HepG2 (cell line): Measurements from ENCODE around the gene CROCC. TPM values are rescaled to one million over a fixed set of nuclear protein-coding genes. Genes with fewer than 3 reads are reported as not detected.
A peak's percentile ranks its signal among the peaks of the same experiment; 100 is the strongest.

Experiments used
- ATAC-seq: fragments of 200-7000 bp; cut with Tn5 transposase; 3 replicates; pipeline ENCODE4 v1.9.1; 2020; ENCODE audit warnings: mild to moderate bottlenecking, moderate library complexity
- BruUV-seq: library from RNA; stranded (reverse); fragments of 400-500 nt; replicated peaks from 2 replicates; lab custom pipeline; 2021; lab: Mats Ljungman, UMichigan
- CTCF ChIA-PET: fragments of 300-600 bp; formaldehyde crosslinking; extraction: SDS; loops from one replicate; lab custom pipeline; 2021; ENCODE audit warnings: low total read pairs, inconsistent platforms, low intra/inter-chr PET ratio; lab: Yijun Ruan, JAX
- POLR2A ChIA-PET: fragments of 350-600 bp; sonication (Branson Sonifier 250); formaldehyde crosslinking; loops from one replicate; lab custom pipeline; 2020; ENCODE audit warnings: antibody characterized with exemption, inconsistent platforms; lab: Yijun Ruan, JAX
- DNase-seq: peaks from one replicate; pipeline ENCODE4 v3.0.0-alpha.2; 2015; ENCODE audit warnings: low spot score
- FAIRE-seq: peaks from 3 replicates; lab custom pipeline; 2011; peaks lifted over from hg19 to GRCh38; lab: Jason Lieb, UNC
- H2AFZ ChIP-seq: one replicate; pipeline ENCODE4 v1.6.1; 2011; ENCODE audit warnings: low read length, inconsistent platforms
- H3K27ac ChIP-seq: fragments of 300-600 bp; 3 replicates; pipeline ENCODE4 v1.8.0; 2011; ENCODE audit warnings: mixed run types, mild to moderate bottlenecking, mixed read lengths, low read length, inconsistent platforms; ENCODE audit not compliant: insufficient read depth; ENCODE audit errors: extremely low read length
- H3K27me3 ChIP-seq, 2 experiments: fragments of 200-600 bp in 1 of 2; 2 replicates in 1 of 2; 3 replicates in 1 of 2; pipeline versions ENCODE4 v1.6.0 to v1.8.0; 2011; ENCODE audit warnings: low read length in 2 of 2, mild to moderate bottlenecking in 2 of 2, moderate library complexity in 2 of 2, inconsistent platforms in 1 of 2; ENCODE audit not compliant: insufficient read depth in 2 of 2, control insufficient read depth in 1 of 2
- H3K36me3 ChIP-seq, 2 experiments: fragments of 200-600 bp in 1 of 2; replicated peaks in 1 of 2; 2 replicates in 1 of 2; 3 replicates in 1 of 2; pipeline versions ENCODE4 v1.5.1 to v1.8.0; 2011; ENCODE audit warnings: low read length in 2 of 2, inconsistent platforms in 1 of 2; ENCODE audit not compliant: insufficient read depth in 2 of 2, control insufficient read depth in 1 of 2
- H3K4me1 ChIP-seq: 2 replicates; pipeline ENCODE4 v1.5.1; 2012; ENCODE audit warnings: low read length, inconsistent platforms; ENCODE audit not compliant: insufficient read depth
- H3K4me2 ChIP-seq: 2 replicates; pipeline ENCODE4 v1.6.0; 2011; ENCODE audit warnings: low read depth, low read length, inconsistent platforms
- H3K4me3 ChIP-seq, 3 experiments: fragments of 200-600 bp in 1 of 3; sonication (generic), shearing (Covaris generic) in 1 of 3; replicated peaks in 1 of 3; 2 replicates each; pipeline ENCODE4 v1.5.1; 2011 to 2016; ENCODE audit warnings: low read length in 3 of 3, inconsistent platforms in 2 of 3, low read depth in 2 of 3, mild to moderate bottlenecking in 2 of 3, control low read depth in 1 of 3, mixed read lengths in 1 of 3; ENCODE audit not compliant: insufficient read depth in 1 of 3
- H3K79me2 ChIP-seq: one replicate; pipeline ENCODE4 v1.6.1; 2011; ENCODE audit warnings: low read length, inconsistent platforms; ENCODE audit not compliant: insufficient read depth
- H3K9ac ChIP-seq: 2 replicates; pipeline ENCODE4 v1.6.0; 2011; ENCODE audit warnings: mild to moderate bottlenecking, low read depth, low read length, inconsistent platforms; ENCODE audit not compliant: insufficient read depth
- H3K9me3 ChIP-seq: 2 replicates; pipeline ENCODE4 v1.5.1; 2012; ENCODE audit warnings: mild to moderate bottlenecking, low read length
- H4K20me1 ChIP-seq: 2 replicates; pipeline ENCODE4 v1.6.0; 2011; ENCODE audit warnings: inconsistent platforms, mild to moderate bottlenecking, low read length, moderate library complexity; ENCODE audit not compliant: insufficient read depth
- EZH2 ChIP-seq: conservative IDR thresholded peaks from 2 replicates; pipeline ENCODE4 v1.6.1; 2012; ENCODE audit warnings: mild to moderate bottlenecking, low read depth, low read length, moderate library complexity
- HNF1B ChIP-seq: sonication (generic); formaldehyde crosslinking; IDR thresholded peaks from 2 replicates; pipeline ENCODE4 v1.5.1; 2020; ENCODE audit warnings: mild to moderate bottlenecking, moderate library complexity, missing genetic modification reagents
- ZNF629 ChIP-seq: sonication (generic); formaldehyde crosslinking; conservative IDR thresholded peaks from 2 replicates; pipeline ENCODE4 v1.5.0; 2020; ENCODE audit warnings: missing genetic modification reagents
- WGBS: methylation state at CpG from one replicate; pipeline ENCODE4 v1.1.6; 2017; ENCODE audit warnings: low lambda C conversion rate; 5-methylcytosine and 5-hydroxymethylcytosine counted together
- in situ Hi-C: cut with HindIII; loops from 2 replicates; pipeline ENCODE4 v1.10.0; 2017; ENCODE audit warnings: low pct_unique_long_range_greater_than_20kb; ENCODE audit not compliant: extremely low pct_ligation_motif_present
- intact Hi-C: fragments of 100-400 bp; cut with micrococcal nuclease; formaldehyde crosslinking; loops from one replicate; pipeline ENCODE4 v1.10.0; 2022; ENCODE audit not compliant: unreplicated experiment
- polyA plus RNA-seq, 8 experiments: library from polyadenylated mRNA; depleted of rRNA in 3 of 8; stranded (reverse) in 7 of 8; unstranded in 1 of 8; fragments of >200 nt; fragmentation: Illumina TruSeq in 4 of 8; extraction: Trizol in 4 of 8; gene quantifications; 2 replicates each; pipeline versions ENCODE4 v1.2.1 to v1.2.3, GENCODE V29; 2011 to 2016; ENCODE audit warnings: low read depth in 4 of 8, missing spikeins in 1 of 8, mixed read lengths in 1 of 8; ENCODE audit not compliant: insufficient read depth in 1 of 8
- total RNA-seq, 5 experiments: library from RNA; depleted of rRNA; stranded (reverse); fragments of >200 nt; fragmentation: Illumina TruSeq; extraction: Trizol; gene quantifications; 2 replicates each; pipeline ENCODE4 v1.2.3, GENCODE V29; 2016; ENCODE audit warnings: low read depth in 1 of 5
- TF ChIP-seq, protein P1 (sequence below): sonication (generic); formaldehyde crosslinking; IDR thresholded peaks from 2 replicates; pipeline ENCODE4 v1.5.0; 2020; ENCODE audit warnings: missing genetic modification reagents, mild to moderate bottlenecking, borderline replicate concordance
- TF ChIP-seq, protein P2 (sequence below): sonication (generic); formaldehyde crosslinking; IDR thresholded peaks from 2 replicates; pipeline ENCODE4 v1.5.0; 2020; ENCODE audit warnings: missing genetic modification reagents
- TF ChIP-seq, protein P3 (sequence below): sonication (generic); formaldehyde crosslinking; IDR thresholded peaks from 2 replicates; pipeline ENCODE4 v1.5.1; 2020; ENCODE audit warnings: mild to moderate bottlenecking, missing genetic modification reagents

CROCC gene
- total and polyA plus RNA-seq, 2 of the 13 experiments (the other 11 are each of a cell fraction or from before 2014, with no cell fraction given), result 7.8 to 15.5 TPM

- in situ Hi-C loops, result no loop called here
- Histone ChIP-seq H3K36me3 (peaks cover under 1 to 2% of the 10 kb centered on the region in 2 experiments; a peak in 3 of 5 replicates), H3K27ac (no peak overlapping the region), H3K4me3 (no peak overlapping the region), H3K79me2 (no peaks in the 10 kb centered on the region), H4K20me1 (no peaks in the 10 kb centered on the region), H3K9me3 (no peaks in the 10 kb centered on the region), H2AFZ (no peak overlapping the region), H3K27me3 (no peaks in the 10 kb centered on the region), H3K4me1 (peaks cover 40% of the 10 kb centered on the region), H3K4me2 (no peak overlapping the region), H3K9ac (no peak overlapping the region)
- POLR2A ChIA-PET, result no interaction called here
- CTCF ChIA-PET, result no interaction called here
- no peak for TF ChIP-seq HNF1B (CRISPR knock-in tag)
- TF ChIP-seq ZNF629 (CRISPR knock-in tag), result peak; percentile 73
- DNase-seq (no peak), ATAC-seq (no peak), FAIRE-seq (no peak)
- intact Hi-C loops, result no loop called here
- 61% methylated on average over 10 of the region's 10 CpGs for WGBS
- BruUV-seq, result no TSS peak
Observed at GRCh38 chr1:17014671-17015567, 93.2 kb downstream of the CROCC start.

DNA sequence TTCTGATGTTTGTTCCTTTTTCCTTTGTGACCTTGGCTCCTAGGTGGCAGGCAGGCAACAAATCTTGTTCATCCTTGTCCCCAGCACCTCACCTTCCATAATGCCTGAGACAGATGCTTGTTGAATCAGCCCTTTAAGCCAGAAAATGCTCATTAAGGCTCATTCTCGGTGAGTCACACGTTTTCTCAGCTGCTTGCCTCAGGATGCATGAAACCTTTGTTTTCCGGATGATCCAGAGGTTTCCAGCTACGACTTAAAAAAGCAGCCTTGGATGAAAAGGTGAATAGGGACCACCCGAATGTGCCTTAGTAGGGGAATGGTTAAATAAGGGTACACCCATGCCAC is 94.6 kb downstream of the CROCC start:
- ATAC-seq, result no peak
- intact Hi-C loops, result no loop called here
- Histone ChIP-seq H3K9me3 (no peaks in the 10 kb centered on the region), H3K36me3 (peaks cover 8 to 14% of the 10 kb centered on the region in 2 experiments; a peak in 4 of 5 replicates), H3K27ac (no peak overlapping the region), H3K4me1 (peaks cover 27% of the 10 kb centered on the region), H4K20me1 (no peaks in the 10 kb centered on the region), H3K9ac (no peak overlapping the region), H3K79me2 (no peaks in the 10 kb centered on the region), H3K4me3 (no peak overlapping the region), H3K4me2 (no peak overlapping the region), H2AFZ (no peak overlapping the region), H3K27me3 (no peaks in the 10 kb centered on the region)
- DNase-seq, result no peak
- POLR2A ChIA-PET, result interaction anchor here (0.6 kb wide), 1 partner anchor 775 kb away, joined by 5 read pairs; no protein-coding TSS in a partner anchor
- FAIRE-seq, result no peak
- CTCF ChIA-PET, result no interaction called here
- in situ Hi-C loops, result no loop called here
- no TSS peak for BruUV-seq
- 56% methylated on average over 5 of the region's 5 CpGs for WGBS
- TF ChIP-seq, protein P1, sequence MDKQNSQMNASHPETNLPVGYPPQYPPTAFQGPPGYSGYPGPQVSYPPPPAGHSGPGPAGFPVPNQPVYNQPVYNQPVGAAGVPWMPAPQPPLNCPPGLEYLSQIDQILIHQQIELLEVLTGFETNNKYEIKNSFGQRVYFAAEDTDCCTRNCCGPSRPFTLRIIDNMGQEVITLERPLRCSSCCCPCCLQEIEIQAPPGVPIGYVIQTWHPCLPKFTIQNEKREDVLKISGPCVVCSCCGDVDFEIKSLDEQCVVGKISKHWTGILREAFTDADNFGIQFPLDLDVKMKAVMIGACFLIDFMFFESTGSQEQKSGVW, result no peak
- no peak for TF ChIP-seq HNF1B (CRISPR knock-in tag)
- TF ChIP-seq, protein P2, sequence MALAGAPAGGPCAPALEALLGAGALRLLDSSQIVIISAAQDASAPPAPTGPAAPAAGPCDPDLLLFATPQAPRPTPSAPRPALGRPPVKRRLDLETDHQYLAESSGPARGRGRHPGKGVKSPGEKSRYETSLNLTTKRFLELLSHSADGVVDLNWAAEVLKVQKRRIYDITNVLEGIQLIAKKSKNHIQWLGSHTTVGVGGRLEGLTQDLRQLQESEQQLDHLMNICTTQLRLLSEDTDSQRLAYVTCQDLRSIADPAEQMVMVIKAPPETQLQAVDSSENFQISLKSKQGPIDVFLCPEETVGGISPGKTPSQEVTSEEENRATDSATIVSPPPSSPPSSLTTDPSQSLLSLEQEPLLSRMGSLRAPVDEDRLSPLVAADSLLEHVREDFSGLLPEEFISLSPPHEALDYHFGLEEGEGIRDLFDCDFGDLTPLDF (CRISPR knock-in tag), result no peak
- TF ChIP-seq, protein P3, sequence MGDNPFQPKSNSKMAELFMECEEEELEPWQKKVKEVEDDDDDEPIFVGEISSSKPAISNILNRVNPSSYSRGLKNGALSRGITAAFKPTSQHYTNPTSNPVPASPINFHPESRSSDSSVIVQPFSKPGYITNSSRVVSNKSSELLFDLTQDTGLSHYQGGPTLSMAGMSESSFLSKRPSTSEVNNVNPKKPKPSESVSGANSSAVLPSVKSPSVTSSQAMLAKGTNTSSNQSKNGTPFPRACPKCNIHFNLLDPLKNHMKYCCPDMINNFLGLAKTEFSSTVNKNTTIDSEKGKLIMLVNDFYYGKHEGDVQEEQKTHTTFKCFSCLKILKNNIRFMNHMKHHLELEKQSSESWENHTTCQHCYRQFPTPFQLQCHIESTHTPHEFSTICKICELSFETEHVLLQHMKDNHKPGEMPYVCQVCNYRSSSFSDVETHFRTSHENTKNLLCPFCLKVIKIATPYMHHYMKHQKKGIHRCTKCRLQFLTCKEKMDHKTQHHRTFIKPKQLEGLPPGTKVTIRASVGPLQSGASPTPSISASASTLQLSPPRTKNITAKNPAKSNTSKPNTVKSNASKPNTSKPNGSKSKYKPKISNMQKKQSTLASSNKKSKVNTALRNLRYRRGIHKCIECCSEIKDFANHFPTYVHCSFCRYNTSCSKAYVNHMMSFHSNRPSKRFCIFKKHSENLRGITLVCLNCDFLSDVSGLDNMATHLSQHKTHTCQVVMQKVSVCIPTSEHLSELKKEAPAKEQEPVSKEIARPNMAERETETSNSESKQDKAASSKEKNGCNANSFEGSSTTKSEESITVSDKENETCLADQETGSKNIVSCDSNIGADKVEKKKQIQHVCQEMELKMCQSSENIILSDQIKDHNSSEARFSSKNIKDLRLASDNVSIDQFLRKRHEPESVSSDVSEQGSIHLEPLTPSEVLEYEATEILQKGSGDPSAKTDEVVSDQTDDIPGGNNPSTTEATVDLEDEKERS (CRISPR knock-in tag), result no peak
- no peak for TF ChIP-seq EZH2
